HFF-Myc (cell line): ENCODE measurements around the gene RMDN3.

Experiments
- DNase-seq: peaks from one replicate; pipeline ENCODE4 v3.0.0-alpha.2; 2011; ENCODE audit warnings: low read depth; ENCODE audit errors: extremely low read depth
- H3K4me3 ChIP-seq: replicated peaks from 2 replicates; pipeline ENCODE4 v1.5.1; 2011; ENCODE audit warnings: low read depth, mild to moderate bottlenecking, control low read depth, low read length
- CTCF ChIP-seq: IDR thresholded peaks from 2 replicates; pipeline ENCODE4 v1.5.1; 2012; ENCODE audit warnings: mild to moderate bottlenecking, low read depth, low read length, control low read depth; ENCODE audit errors: missing control alignments

Gene RMDN3

GRCh38 chr15:40693904-40694687 is 61.0 kb downstream of the RMDN3 start:
- no peak for TF ChIP-seq CTCF
- peak overlapping the region; percentile 62 for H3K4me3 ChIP-seq
- DNase-seq, result no peak

- no peak for DNase-seq
- no peak overlapping the region for H3K4me3 ChIP-seq
- no peak for TF ChIP-seq CTCF
Measured at GRCh38 chr15:40691737-40692136, 63.3 kb downstream of the RMDN3 start.

- no peak overlapping the region for H3K4me3 ChIP-seq
- no peak for TF ChIP-seq CTCF
- no peak for DNase-seq
Measured at GRCh38 chr15:40688932-40689799, 65.9 kb downstream of the RMDN3 start.
